IMR-90 (cell line): ENCODE results near the gene NT5E. TPM values are rescaled to one million over a fixed set of nuclear protein-coding genes. Genes with fewer than 3 reads are reported as not detected.
A peak's percentile ranks its signal among the peaks of the same experiment; 100 is the strongest.

Experiments
- ATAC-seq: fragments of 200-7000 bp; cut with Tn5 transposase; 2 replicates; pipeline ENCODE4 v1.9.1; 2020; ENCODE audit warnings: low read depth, mild to moderate bottlenecking, moderate library complexity
- BruUV-seq: library from RNA; stranded (reverse); fragments of 400-500 nt; replicated peaks from 2 replicates; lab custom pipeline; 2021; lab: Mats Ljungman, UMichigan
- CTCF ChIA-PET: fragments of 300-600 bp; formaldehyde crosslinking; extraction: SDS; loops from one replicate; lab custom pipeline; 2021; ENCODE audit warnings: antibody characterized with exemption; lab: Yijun Ruan, JAX
- POLR2A ChIA-PET: fragments of 300-600 bp; sonication (Branson Sonifier 250); formaldehyde crosslinking; loops from one replicate; lab custom pipeline; 2022; ENCODE audit warnings: antibody characterized with exemption; ENCODE audit not compliant: unreplicated experiment; lab: Charles Lee
- DNase-seq: peaks from one replicate; pipeline ENCODE4 v3.0.0; 2013
- H2AFZ ChIP-seq: replicated peaks from 2 replicates; pipeline ENCODE3; 2013; ENCODE audit warnings: low read length, mild to moderate bottlenecking; ENCODE audit not compliant: poor library complexity
- H2AK5ac ChIP-seq: 2 replicates; pipeline ENCODE4 v1.6.1; 2013; ENCODE audit warnings: low read depth, low read length, inconsistent platforms
- H2AK9ac ChIP-seq: replicated peaks from 2 replicates; pipeline ENCODE3; 2013; ENCODE audit warnings: mild to moderate bottlenecking, low read depth, low read length, moderate library complexity; ENCODE audit not compliant: poor library complexity
- H2BK120ac ChIP-seq: 2 replicates; pipeline ENCODE4 v1.6.1; 2013; ENCODE audit warnings: low read depth, low read length, inconsistent platforms
- H2BK15ac ChIP-seq: 3 replicates; pipeline ENCODE4 v1.6.1; 2013; ENCODE audit warnings: low read depth, low read length, inconsistent platforms
- H2BK20ac ChIP-seq: 2 replicates; pipeline ENCODE4 v1.6.1; 2013; ENCODE audit warnings: low read depth, mild to moderate bottlenecking, inconsistent platforms, low read length, moderate library complexity
- H2BK5ac ChIP-seq: 2 replicates; pipeline ENCODE4 v1.6.1; 2013; ENCODE audit warnings: mild to moderate bottlenecking, low read depth, low read length, inconsistent platforms; ENCODE audit not compliant: poor library complexity, severe bottlenecking
- H3K14ac ChIP-seq: replicated peaks from 2 replicates; pipeline ENCODE4 v1.6.1; 2013; ENCODE audit warnings: low read depth, low read length, inconsistent platforms
- H3K18ac ChIP-seq: 2 replicates; pipeline ENCODE4 v1.6.1; 2013; ENCODE audit warnings: low read depth, low read length, control low read depth
- H3K23ac ChIP-seq: 2 replicates; pipeline ENCODE4 v1.6.1; 2013; ENCODE audit warnings: low read depth, low read length, inconsistent platforms
- H3K27ac ChIP-seq: 2 replicates; pipeline ENCODE4 v1.5.1; 2013; ENCODE audit warnings: mild to moderate bottlenecking, control low read depth, low read length; ENCODE audit not compliant: insufficient read depth
- H3K27me3 ChIP-seq: 2 replicates; pipeline ENCODE4 v1.6.1; 2013; ENCODE audit warnings: low read length; ENCODE audit not compliant: control insufficient read depth, insufficient read depth
- H3K36me3 ChIP-seq: 2 replicates; pipeline ENCODE4 v1.6.1; 2013; ENCODE audit warnings: low read length, mixed read lengths; ENCODE audit not compliant: control insufficient read depth, insufficient read depth
- H3K4ac ChIP-seq: 2 replicates; pipeline ENCODE4 v1.6.1; 2013; ENCODE audit warnings: low read depth, low read length, inconsistent platforms
- H3K4me1 ChIP-seq: 2 replicates; pipeline ENCODE4 v1.6.1; 2013; ENCODE audit warnings: low read length, mixed read lengths; ENCODE audit not compliant: control insufficient read depth, insufficient read depth
- H3K4me2 ChIP-seq: 2 replicates; pipeline ENCODE4 v1.6.1; 2013; ENCODE audit warnings: low read depth, mild to moderate bottlenecking, control low read depth, low read length, moderate library complexity
- H3K4me3 ChIP-seq: 2 replicates; pipeline ENCODE4 v1.5.1; 2013; ENCODE audit warnings: low read depth, mild to moderate bottlenecking, control low read depth, low read length, moderate library complexity; ENCODE audit not compliant: insufficient read depth
- H3K56ac ChIP-seq: 2 replicates; pipeline ENCODE4 v1.6.1; 2013; ENCODE audit warnings: low read length, inconsistent platforms; ENCODE audit not compliant: insufficient read depth; ENCODE audit errors: extremely low read depth
- H3K79me1 ChIP-seq, 2 experiments: 2 replicates each; pipeline ENCODE4 v1.6.1; 2013; ENCODE audit warnings: low read length in 2 of 2, inconsistent platforms in 1 of 2, low read depth in 1 of 2
- H3K9ac ChIP-seq: 2 replicates; pipeline ENCODE4 v1.6.1; 2013; ENCODE audit warnings: low read depth, low read length, control low read depth
- H3K9me1 ChIP-seq: 2 replicates; pipeline ENCODE4 v1.6.1; 2013; ENCODE audit warnings: low read length, inconsistent platforms; ENCODE audit not compliant: insufficient read depth
- H3K9me3 ChIP-seq: 2 replicates; pipeline ENCODE4 v1.6.1; 2013; ENCODE audit warnings: low read length; ENCODE audit not compliant: control insufficient read depth, insufficient read depth
- H4K20me1 ChIP-seq: 2 replicates; pipeline ENCODE4 v1.6.1; 2013; ENCODE audit warnings: low read length, inconsistent platforms; ENCODE audit not compliant: insufficient read depth
- H4K5ac ChIP-seq: 2 replicates; pipeline ENCODE4 v1.6.1; 2013; ENCODE audit warnings: mild to moderate bottlenecking, low read depth, low read length, control low read depth
- H4K8ac ChIP-seq, 2 experiments: 2 replicates each; pipeline ENCODE4 v1.6.1; 2013; ENCODE audit warnings: low read depth in 2 of 2, low read length in 2 of 2, control low read depth in 1 of 2, inconsistent platforms in 1 of 2
- H4K91ac ChIP-seq: 2 replicates; pipeline ENCODE4 v1.6.1; 2013; ENCODE audit warnings: low read depth, low read length, inconsistent platforms; ENCODE audit not compliant: insufficient read depth
- BHLHE40 ChIP-seq: fragments of 150-350 bp; IDR thresholded peaks from 2 replicates; pipeline ENCODE4 v1.6.1; 2016; ENCODE audit warnings: mild to moderate bottlenecking, low read depth, low read length
- CEBPB ChIP-seq: IDR thresholded peaks from 2 replicates; pipeline ENCODE4 v1.6.1; 2012; ENCODE audit warnings: low read depth, low read length, improper control_type of control experiment
- CTCF ChIP-seq: conservative IDR thresholded peaks from 2 replicates; pipeline ENCODE4 v1.5.1; 2012; ENCODE audit warnings: mild to moderate bottlenecking, low read depth, low read length, improper control_type of control experiment
- FOS ChIP-seq: fragments of 150-350 bp; IDR thresholded peaks from 2 replicates; pipeline ENCODE4 v1.6.1; 2016; ENCODE audit warnings: low read depth, low read length
- MAFK ChIP-seq: IDR thresholded peaks from 2 replicates; pipeline ENCODE4 v1.6.1; 2012; ENCODE audit warnings: low read depth, low read length, improper control_type of control experiment
- MXI1 ChIP-seq: IDR thresholded peaks from 2 replicates; pipeline ENCODE4 v1.6.1; 2012; ENCODE audit warnings: low read depth, mild to moderate bottlenecking, low read length, moderate library complexity, borderline replicate concordance
- POLR2A ChIP-seq: IDR thresholded peaks from 2 replicates; pipeline ENCODE4 v1.6.1; 2012; ENCODE audit warnings: mild to moderate bottlenecking, low read depth, low read length
- RAD21 ChIP-seq: IDR thresholded peaks from 2 replicates; pipeline ENCODE4 v1.6.1; 2012; ENCODE audit warnings: low read length, improper control_type of control experiment
- RCOR1 ChIP-seq: IDR thresholded peaks from 2 replicates; pipeline ENCODE4 v1.6.1; 2012; ENCODE audit warnings: mild to moderate bottlenecking, low read length, improper control_type of control experiment; ENCODE audit not compliant: insufficient replicate concordance
- RFX5 ChIP-seq: IDR thresholded peaks from 2 replicates; pipeline ENCODE4 v1.8.0; 2012; ENCODE audit warnings: low read depth, mild to moderate bottlenecking, low read length, moderate library complexity
- SMC3 ChIP-seq: fragments of 150-350 bp; IDR thresholded peaks from 2 replicates; pipeline ENCODE4 v1.6.1; 2016; ENCODE audit warnings: low read depth, mild to moderate bottlenecking, antibody characterized with exemption, low read length, moderate library complexity
- dilution Hi-C: fragments of 300-500 bp; cut with HindIII; formaldehyde crosslinking; loops from one replicate; pipeline ENCODE4 v1.14.3; 2018; ENCODE audit warnings: low sequenced_read_pairs; ENCODE audit not compliant: unreplicated experiment
- in situ Hi-C: fragments of 300-500 bp; cut with MboI; formaldehyde crosslinking; loops from 3 replicates; pipeline ENCODE4 v1.14.3; 2019; ENCODE audit warnings: low sequenced_read_pairs, inconsistent platforms, mixed read lengths
- intact Hi-C: fragments of 100-400 bp; cut with micrococcal nuclease; formaldehyde crosslinking; loops from 2 replicates; pipeline ENCODE4 v1.10.0; 2022
- polyA plus RNA-seq, 3 experiments: library from polyadenylated mRNA; depleted of rRNA; stranded (reverse); fragments of >200 nt; gene quantifications; 2 replicates each; pipeline ENCODE4 v1.2.3, GENCODE V29; 2012; ENCODE audit warnings: low replicate concordance in 1 of 3
- total RNA-seq: library from RNA; depleted of rRNA; stranded (reverse); fragments of >200 nt; gene quantifications from 2 replicates; pipeline ENCODE4 v1.2.3, GENCODE V29; 2012

The NT5E gene
- total and polyA plus RNA-seq, 2 of the 4 experiments (the other 2 are of a cell fraction) = 153 to 280 TPM

- intact Hi-C loops = no loop called here
- H3K4me2 ChIP-seq = no peak overlapping the region
Observed at GRCh38 chr6:85402071-85402470, 47.8 kb upstream of the NT5E start.

More at GRCh38 chr6:85402071-85402470, 47.8 kb upstream of the NT5E start:
- H4K5ac ChIP-seq = peak overlapping the region; percentile 95
- no peaks in the 10 kb centered on the region for H3K36me3 ChIP-seq
- peaks cover 31% of the 10 kb centered on the region for H3K9me1 ChIP-seq
- TF ChIP-seq MXI1 = no peak
- TF ChIP-seq POLR2A = no peak
- no peak for TF ChIP-seq RAD21
- no peak for TF ChIP-seq SMC3
- no peak for TF ChIP-seq RCOR1
- no peak for TF ChIP-seq BHLHE40
- no peak for TF ChIP-seq MAFK
- TF ChIP-seq FOS = no peak
- no peak for TF ChIP-seq CEBPB
- TF ChIP-seq CTCF = no peak
- no peak for TF ChIP-seq RFX5
- peaks cover 40% of the 10 kb centered on the region for H3K4me1 ChIP-seq
- H3K9ac ChIP-seq = no peak overlapping the region; the same call in 1 of the 2 replicates
- H3K4me3 ChIP-seq = no peak overlapping the region
- peak overlapping the region; percentile 70 for H2AK9ac ChIP-seq
- H4K8ac ChIP-seq = peak overlapping the region; percentile 74 to 99
- peak overlapping the region; percentile 99; the same call in 1 of the 2 replicates for H3K56ac ChIP-seq
- H3K79me1 ChIP-seq = peaks cover 11 to 29% of the 10 kb centered on the region in 2 experiments; a peak in 3 of 4 replicates
- no peaks in the 10 kb centered on the region for H4K20me1 ChIP-seq
- peak overlapping the region; percentile 96 for H2AK5ac ChIP-seq
- peak overlapping the region; percentile 96 for H3K18ac ChIP-seq
- H3K9me3 ChIP-seq = 0 out of 2 replicates have a peak, but pooled peaks cover 1% of the 10 kb centered on the region
- ATAC-seq = no peak
- peak overlapping the region; percentile 100 for H2BK5ac ChIP-seq
- peak overlapping the region; percentile 100 for H2BK120ac ChIP-seq
- CTCF ChIA-PET = interaction anchor here (1.9 kb wide), 1 partner anchor 47 kb away, joined by 7 read pairs; no protein-coding TSS in a partner anchor
- peak overlapping the region; percentile 99 for H4K91ac ChIP-seq
- DNase-seq = no peak
- H2BK15ac ChIP-seq = peak overlapping the region; percentile 90
- dilution Hi-C loops = no loop called here
- peak overlapping the region; percentile 87; the same call in 1 of the 2 replicates for H3K27ac ChIP-seq
- no peaks in the 10 kb centered on the region for H3K27me3 ChIP-seq
- peak overlapping the region; percentile 100 for H3K14ac ChIP-seq
- H2BK20ac ChIP-seq = peak overlapping the region; percentile 100
- H3K23ac ChIP-seq = peak overlapping the region; percentile 100
- peak overlapping the region; percentile 100 for H3K4ac ChIP-seq
- BruUV-seq = no TSS peak
- POLR2A ChIA-PET = no interaction called here
- H2AFZ ChIP-seq = peak overlapping the region; percentile 44
- in situ Hi-C loops = no loop called here
